ENCODE results near the gene KAT5.
"Not testable (repeated sequence)": the region's sequence is repeated elsewhere in the genome, so short reads cannot be mapped to it uniquely, and the experiment has no call there.

KAT5 gene

DNA sequence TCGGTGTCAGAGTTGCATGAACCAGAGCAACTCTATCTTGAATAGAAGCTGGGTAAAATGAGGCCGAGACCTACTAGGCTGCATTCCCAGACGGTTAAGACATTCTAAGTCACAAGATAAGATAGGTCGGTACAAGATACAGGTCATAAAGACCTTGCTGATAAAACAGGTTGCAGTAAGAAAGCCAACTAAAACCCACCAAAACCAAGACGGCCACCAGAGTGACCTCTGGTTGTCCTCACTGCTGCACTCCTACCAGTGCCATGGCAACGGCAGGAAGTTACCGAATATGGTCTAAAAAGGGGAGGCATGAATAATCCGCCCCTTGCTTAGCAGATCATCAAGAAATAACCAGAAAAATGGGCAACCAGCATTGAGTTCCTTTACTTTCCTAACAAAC is 2.4 kb upstream of the KAT5 start:
- no peak for DNase-seq (ENCODE audit: low read depth in 2 of 2)

GRCh38 chr11:65710421-65710820 is 1.6 kb upstream of the KAT5 start:
- DNase-seq (ENCODE audit: low read depth in 2 of 2): no peak

DNA sequence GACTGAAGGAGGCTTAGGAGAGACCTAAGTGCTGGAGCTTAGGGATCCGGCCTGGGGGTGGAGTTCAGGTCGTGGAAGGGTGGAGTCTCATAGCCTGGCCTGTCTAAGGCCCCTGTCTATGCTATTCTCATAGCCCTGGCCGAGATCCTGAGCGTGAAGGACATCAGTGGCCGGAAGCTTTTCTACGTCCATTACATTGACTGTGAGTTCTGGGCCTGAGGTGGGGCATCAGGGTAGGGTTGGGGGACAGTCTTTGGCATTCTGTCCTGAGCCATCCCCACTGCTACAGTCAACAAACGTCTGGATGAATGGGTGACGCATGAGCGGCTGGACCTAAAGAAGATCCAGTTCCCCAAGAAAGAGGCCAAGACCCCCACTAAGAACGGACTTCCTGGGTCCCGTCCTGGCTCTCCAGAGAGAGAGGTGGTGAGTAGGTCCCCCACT is 603 bp downstream of the KAT5 start:
- no peak for DNase-seq (ENCODE audit: low read depth in 2 of 2)

DNA sequence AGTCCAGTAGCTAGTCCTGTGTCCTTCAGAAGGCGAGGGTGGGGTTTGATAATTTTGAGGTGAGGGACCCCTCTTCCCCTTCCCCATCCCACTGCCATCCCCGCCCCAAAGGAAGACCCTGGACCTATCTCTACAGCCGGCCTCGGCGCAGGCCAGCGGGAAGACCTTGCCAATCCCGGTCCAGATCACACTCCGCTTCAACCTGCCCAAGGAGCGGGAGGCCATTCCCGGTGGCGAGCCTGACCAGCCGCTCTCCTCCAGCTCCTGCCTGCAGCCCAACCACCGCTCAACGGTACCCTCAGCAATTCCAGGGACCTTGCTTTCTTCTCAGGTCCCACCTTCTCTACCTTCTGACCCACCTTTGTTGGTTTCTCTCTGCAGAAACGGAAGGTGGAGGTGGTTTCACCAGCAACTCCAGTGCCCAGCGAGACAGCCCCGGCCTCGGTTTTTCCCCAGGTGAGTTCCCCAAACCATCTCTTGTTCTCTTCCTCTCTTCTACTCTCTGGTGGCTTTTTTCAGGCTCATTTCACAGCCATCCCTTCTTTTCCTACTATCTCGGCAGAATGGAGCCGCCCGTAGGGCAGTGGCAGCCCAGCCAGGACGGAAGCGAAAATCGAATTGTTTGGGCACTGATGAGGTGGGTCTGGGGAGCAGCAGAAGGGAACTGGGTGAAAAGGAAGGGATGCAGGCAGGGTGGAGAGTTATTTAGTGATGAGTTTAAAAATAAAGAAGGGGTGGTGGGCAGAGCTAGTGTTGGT is 1.3 kb downstream of the KAT5 start:
- no peak for DNase-seq (ENCODE audit: low read depth in 2 of 2)

DNA sequence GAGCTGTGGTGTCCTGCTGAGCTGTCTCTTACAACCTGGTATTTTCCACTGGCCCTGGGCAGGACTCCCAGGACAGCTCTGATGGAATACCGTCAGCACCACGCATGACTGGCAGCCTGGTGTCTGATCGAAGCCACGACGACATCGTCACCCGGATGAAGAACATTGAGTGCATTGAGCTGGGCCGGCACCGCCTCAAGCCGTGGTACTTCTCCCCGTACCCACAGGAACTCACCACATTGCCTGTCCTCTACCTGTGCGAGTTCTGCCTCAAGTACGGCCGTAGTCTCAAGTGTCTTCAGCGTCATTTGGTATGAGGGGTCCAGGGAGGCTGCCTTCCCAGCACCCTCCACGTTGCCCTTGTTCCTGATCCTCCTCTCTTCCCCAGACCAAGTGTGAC is 2.4 kb downstream of the KAT5 start:
- DNase-seq (ENCODE audit: low read depth in 2 of 2): no peak

DNA sequence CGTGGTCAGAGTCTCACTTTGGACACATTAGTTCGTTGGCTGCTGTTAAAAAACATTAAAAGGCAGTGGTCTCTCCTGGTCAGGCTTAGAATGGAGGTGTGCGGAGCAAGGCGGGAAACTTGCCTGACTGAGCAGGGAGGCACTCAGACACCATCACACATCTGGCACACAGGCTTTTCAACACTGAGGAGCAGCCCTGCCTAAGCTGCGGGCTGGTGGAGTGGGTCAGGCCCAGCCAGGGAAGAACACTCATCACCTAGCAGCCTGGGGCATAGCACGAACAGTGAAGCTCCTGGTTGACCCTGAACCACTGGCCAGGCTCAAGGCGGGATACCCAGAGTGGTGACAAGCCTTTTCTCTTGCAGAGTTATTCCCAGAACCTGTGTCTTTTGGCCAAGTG is 4.2 kb downstream of the KAT5 start:
- no peak for DNase-seq (ENCODE audit: low read depth in 2 of 2)

DNA sequence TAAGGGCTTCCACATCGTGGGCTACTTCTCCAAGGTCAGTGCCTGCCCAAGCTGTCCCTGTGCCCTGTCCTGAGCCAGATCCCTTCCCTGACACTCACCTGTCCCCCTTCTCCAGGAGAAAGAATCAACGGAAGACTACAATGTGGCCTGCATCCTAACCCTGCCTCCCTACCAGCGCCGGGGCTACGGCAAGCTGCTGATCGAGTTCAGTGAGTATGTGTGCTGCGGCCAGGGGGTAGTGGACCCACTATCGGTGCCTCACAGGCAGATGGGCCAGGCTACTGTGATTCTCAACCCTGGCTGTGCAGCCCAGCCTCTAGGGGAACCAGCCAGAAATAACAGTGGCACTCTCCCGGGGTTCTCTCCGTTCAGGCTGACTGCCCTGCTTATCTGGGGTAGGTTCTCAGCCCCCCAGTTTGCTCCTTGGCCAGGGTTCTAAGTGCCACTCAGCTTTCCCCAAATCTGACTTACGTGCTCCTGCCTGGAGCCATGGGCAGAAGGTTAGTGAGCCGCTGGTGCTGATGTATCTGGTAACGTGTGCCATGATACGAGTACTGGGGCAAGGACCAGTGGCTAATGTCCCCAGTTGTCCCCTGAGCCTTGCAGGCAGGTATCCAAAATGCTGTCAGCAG is 4.8 kb downstream of the KAT5 start:
- DNase-seq (ENCODE audit: low read depth in 2 of 2): no peak

DNA sequence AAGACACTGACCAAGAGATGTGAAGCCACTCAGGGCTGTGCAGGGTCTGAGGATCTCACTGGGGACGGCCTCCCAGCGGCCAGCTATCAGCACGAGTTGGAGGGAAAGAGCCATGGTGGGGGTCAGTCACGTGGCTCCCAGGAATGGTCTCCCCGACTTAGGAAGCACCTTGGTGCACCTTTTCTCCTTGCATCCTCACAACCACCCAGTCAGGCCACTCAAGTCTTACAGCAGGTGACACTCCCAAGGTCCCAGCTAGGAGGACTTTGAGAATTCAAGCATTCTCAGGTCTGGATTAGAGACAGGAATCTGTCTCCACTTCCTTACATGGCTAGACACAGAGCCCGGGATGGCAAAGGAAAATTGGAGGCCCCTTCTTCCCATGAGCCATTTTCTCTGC is 5.9 kb downstream of the KAT5 start:
- DNase-seq (ENCODE audit: low read depth in 2 of 2): no peak

GRCh38 chr11:65718531-65718930 is 6.5 kb downstream of the KAT5 start:
- DNase-seq (ENCODE audit: low read depth in 2 of 2): no peak

DNA sequence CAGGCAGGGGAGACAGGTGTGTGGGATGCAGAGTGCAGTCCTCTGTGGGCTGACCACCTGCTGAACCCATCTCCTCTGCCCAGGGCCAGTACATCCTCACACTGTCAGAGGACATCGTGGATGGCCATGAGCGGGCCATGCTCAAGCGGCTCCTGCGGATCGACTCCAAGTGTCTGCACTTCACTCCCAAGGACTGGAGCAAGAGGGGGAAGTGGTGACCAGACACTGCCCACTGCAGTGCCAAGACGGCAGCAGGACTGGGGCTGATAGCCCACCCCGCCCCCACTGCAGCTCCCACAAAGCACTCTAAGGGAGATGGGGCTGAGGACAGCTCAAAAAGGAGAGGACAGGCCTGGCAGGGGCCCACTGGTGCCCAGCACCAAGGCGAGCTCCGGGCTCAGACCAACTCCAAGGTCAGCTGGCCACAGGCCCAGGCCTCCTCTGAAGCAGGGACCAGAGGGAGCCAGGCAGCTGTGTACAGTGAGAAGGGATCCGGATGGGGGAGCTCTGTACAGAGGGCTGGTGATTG is 7.0 kb downstream of the KAT5 start:
- no peak for DNase-seq (ENCODE audit: low read depth in 2 of 2)

- peak in 1 of 2 donors; percentile 8 for DNase-seq (ENCODE audit: low read depth in 2 of 2)
Measured at GRCh38 chr11:65719871-65720210, 7.8 kb downstream of the KAT5 start.

- DNase-seq (ENCODE audit: low read depth in 2 of 2): peak; percentile 68 to 72
Measured at GRCh38 chr11:65720211-65720934, 8.3 kb downstream of the KAT5 start, which contains the start of gene RNASEH2C. RNASEH2C (minus strand) TSS chr11:65720798; CDS start chr11:65720758, 40 bp downstream.

DNA sequence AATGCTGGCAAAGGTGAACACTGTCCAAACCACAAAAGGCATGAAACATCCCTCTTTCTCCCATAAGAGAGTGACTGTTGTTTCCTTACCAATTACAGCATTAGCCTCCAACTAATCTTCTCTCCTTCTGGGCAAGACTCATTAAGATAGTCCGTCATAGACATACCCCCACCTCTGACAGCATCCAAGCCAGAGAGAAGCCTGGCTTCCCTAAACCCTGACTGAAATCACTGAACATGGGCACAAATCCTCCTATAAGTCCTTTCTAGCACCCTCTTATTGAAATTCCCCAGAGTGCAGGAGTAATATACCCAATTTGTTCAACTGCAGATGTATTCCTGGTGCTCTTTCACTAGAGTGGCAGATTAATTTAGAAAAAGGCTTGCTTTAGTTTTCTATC is 10.2 kb downstream of the KAT5 start:
- no peak for DNase-seq (ENCODE audit: low read depth in 2 of 2)

GRCh38 chr11:65726660-65727059 is 14.6 kb downstream of the KAT5 start:
- no peak for DNase-seq (ENCODE audit: low read depth in 2 of 2)

DNA sequence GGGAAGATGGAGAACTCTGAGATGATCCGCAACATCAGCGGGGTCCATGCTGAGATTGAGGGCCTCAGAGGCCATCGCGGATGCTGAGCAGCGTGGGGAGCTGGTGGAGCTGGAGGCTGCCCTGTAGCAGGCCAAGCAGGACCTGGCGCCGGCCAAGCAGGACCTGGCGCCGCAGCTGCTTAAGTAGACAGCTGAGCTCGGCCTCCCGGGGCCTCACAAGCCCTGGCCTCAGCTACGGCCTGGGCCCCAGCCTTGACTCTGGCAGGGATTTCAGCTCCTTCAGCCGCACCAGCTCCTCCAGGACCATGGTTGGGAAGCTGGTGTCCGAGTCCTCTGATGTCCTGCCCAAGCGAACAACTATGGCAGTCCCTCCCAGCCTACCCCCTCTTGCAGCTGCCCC is 15.8 kb downstream of the KAT5 start:
- DNase-seq (ENCODE audit: low read depth in 2 of 2): no peak

GRCh38 chr11:65730461-65730860 is 18.4 kb downstream of the KAT5 start:
- no peak for DNase-seq (ENCODE audit: low read depth in 2 of 2)

DNA sequence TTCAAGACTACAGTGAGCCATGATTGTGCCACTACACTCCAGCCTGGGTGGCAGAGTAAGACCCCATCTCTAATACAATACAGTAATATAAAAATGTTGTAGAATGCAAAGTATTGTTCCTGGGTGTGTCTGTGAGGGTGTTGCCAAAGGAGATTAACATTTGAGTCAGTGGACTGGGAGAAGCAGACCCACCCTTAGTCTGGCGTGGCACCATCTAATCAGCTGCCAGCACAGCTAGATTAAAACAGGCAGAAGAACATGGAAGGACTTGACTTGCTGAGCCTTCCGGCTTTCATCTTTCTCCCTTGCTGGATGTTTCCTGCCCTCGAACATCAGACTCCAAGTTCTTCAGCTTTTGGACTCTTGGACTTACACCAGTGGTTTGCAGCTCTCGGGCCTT is 23.1 kb downstream of the KAT5 start:
- not testable (repeated sequence) for DNase-seq (ENCODE audit: low read depth in 2 of 2)

DNA sequence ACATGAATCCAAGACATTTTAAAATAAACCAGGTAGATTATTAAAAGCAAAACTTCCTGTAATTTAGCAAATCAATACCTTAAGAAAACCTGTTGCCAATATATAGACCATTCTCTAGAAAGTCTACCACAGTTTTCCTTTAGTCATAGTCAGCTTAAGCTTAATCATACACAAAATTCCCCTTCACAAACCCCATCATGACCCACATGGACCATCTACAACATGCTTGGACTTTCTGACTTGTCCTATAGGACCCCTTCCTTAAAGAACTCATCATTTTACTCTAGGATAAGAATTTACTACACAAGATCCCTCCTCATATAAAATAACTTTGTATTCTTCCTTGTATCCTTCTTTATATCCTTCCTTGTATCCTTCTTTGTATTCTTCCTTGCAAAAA is 24.8 kb downstream of the KAT5 start:
- DNase-seq (ENCODE audit: low read depth in 2 of 2): no peak

DNA sequence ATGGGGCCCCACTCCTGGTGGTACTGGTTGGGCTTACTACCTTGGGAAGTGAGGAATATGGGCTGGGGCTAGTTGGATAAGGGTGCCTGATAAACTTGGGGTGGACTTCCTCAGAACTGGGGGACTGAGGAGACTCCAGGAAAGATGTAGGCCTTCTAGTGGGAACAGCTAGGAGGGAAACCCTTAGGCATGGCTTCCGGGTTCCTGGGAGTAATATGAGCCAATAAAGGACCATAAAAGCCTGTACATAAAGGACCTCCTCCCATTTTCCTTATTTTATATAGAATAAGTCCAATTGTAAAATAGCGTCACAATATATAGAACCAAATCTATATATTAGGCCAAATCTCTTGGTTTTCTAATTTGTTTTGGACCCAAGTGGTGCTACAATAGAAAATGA is 27.0 kb downstream of the KAT5 start:
- DNase-seq (ENCODE audit: low read depth in 2 of 2): no peak

DNA sequence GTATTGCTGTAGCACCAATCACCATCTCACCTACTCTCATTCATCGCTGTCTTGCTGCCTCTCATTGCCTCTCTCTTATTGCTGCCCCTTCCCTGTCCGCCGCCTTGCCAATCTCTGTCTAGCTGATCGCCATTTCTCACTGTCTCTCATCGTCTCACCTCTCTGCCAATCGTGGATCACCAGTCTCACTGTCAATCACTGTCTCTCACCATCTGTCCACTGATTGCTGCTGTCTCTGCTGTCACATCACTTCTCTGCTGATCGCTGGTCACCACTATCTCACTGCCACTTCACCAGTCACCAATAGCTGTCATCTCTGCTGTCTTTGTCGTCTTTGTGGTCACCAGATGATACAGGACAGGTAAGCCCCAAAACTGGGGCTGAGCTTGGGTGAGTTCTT is 29.1 kb downstream of the KAT5 start:
- DNase-seq (ENCODE audit: low read depth in 2 of 2): no peak

- no peak for DNase-seq (ENCODE audit: low read depth in 2 of 2)
Measured at GRCh38 chr11:65742353-65742752, 30.3 kb downstream of the KAT5 start.

- no peak for DNase-seq (ENCODE audit: low read depth in 2 of 2)
Measured at GRCh38 chr11:65743681-65744025, 31.6 kb downstream of the KAT5 start.
